Nephron (organoid): ENCODE data around the gene SND1.

Experiments
- H3K27ac Mint-ChIP-seq, 3 experiments: 2 replicates each; pipeline ENCODE4 v1.8.0; 2020; ENCODE audit warnings: mixed read lengths in 3 of 3, mild to moderate bottlenecking in 2 of 3, moderate library complexity in 1 of 3
- H3K27me3 Mint-ChIP-seq: 2 replicates; pipeline ENCODE4 v1.8.0; 2021; ENCODE audit warnings: low read depth, mild to moderate bottlenecking, moderate library complexity, mixed read lengths
- H3K36me3 Mint-ChIP-seq: 2 replicates; pipeline ENCODE4 v1.8.0; 2020; ENCODE audit warnings: low read depth, mixed read lengths
- H3K4me1 Mint-ChIP-seq: 2 replicates; pipeline ENCODE4 v1.8.0; 2020; ENCODE audit warnings: mixed read lengths
- H3K4me3 Mint-ChIP-seq, 3 experiments: 2 replicates each; pipeline ENCODE4 v1.8.0; 2020; ENCODE audit warnings: mild to moderate bottlenecking in 3 of 3, mixed read lengths in 3 of 3, moderate library complexity in 2 of 3
- H3K9me3 Mint-ChIP-seq: 2 replicates; pipeline ENCODE4 v1.8.0; 2020; ENCODE audit warnings: mixed read lengths
- CTCF ChIP-seq, 3 experiments: fragments of 200-600 bp; sonication (generic); IDR thresholded peaks; one replicate each; pipeline ENCODE4 v1.5.0; 2021; ENCODE audit warnings: antibody characterized with exemption in 3 of 3; ENCODE audit not compliant: unreplicated experiment in 3 of 3

SND1 gene

GRCh38 chr7:127854383-127854782 lies 202.4 kb downstream of the SND1 start:
- Mint-ChIP-seq H3K27ac (no peak overlapping the region), H3K4me3 (no peak overlapping the region), H3K4me1 (peaks cover 30% of the 10 kb centered on the region), H3K9me3 (no peaks in the 10 kb centered on the region), H3K27me3 (no peaks in the 10 kb centered on the region), H3K36me3 (peaks cover 9% of the 10 kb centered on the region)
- TF ChIP-seq CTCF (IDR thresholded peaks at IDR 0.05; ENCODE audit: unreplicated experiment in 3 of 3): no peak

GRCh38 chr7:127857464-127857841 lies 205.5 kb downstream of the SND1 start:
- H3K9me3 Mint-ChIP-seq: no peaks in the 10 kb centered on the region
- no peak for TF ChIP-seq CTCF (IDR thresholded peaks at IDR 0.05; ENCODE audit: unreplicated experiment in 3 of 3)
- no peak overlapping the region for H3K27ac Mint-ChIP-seq
- H3K4me3 Mint-ChIP-seq: no peak overlapping the region
- H3K4me1 Mint-ChIP-seq: peaks cover 22% of the 10 kb centered on the region
- H3K27me3 Mint-ChIP-seq: no peaks in the 10 kb centered on the region
- peaks cover 3% of the 10 kb centered on the region for H3K36me3 Mint-ChIP-seq

GRCh38 chr7:127858091-127858914 lies 206.3 kb downstream of the SND1 start:
- no peak for TF ChIP-seq CTCF (IDR thresholded peaks at IDR 0.05; ENCODE audit: unreplicated experiment in 3 of 3)
- Mint-ChIP-seq H3K4me1 (peaks cover 30% of the 10 kb centered on the region), H3K36me3 (peaks cover 3% of the 10 kb centered on the region), H3K4me3 (no peak overlapping the region), H3K27ac (no peak overlapping the region), H3K27me3 (no peaks in the 10 kb centered on the region), H3K9me3 (no peaks in the 10 kb centered on the region)

GRCh38 chr7:127858915-127859189 lies 206.9 kb downstream of the SND1 start:
- peaks cover 3% of the 10 kb centered on the region for H3K36me3 Mint-ChIP-seq
- peaks cover 35% of the 10 kb centered on the region for H3K4me1 Mint-ChIP-seq
- no peak overlapping the region for H3K27ac Mint-ChIP-seq
- H3K27me3 Mint-ChIP-seq: no peaks in the 10 kb centered on the region
- no peaks in the 10 kb centered on the region for H3K9me3 Mint-ChIP-seq
- TF ChIP-seq CTCF (IDR thresholded peaks at IDR 0.05; ENCODE audit: unreplicated experiment in 3 of 3): no peak
- H3K4me3 Mint-ChIP-seq: no peak overlapping the region

- Mint-ChIP-seq H3K4me1 (peaks cover 37% of the 10 kb centered on the region), H3K27ac (no peak overlapping the region), H3K27me3 (no peaks in the 10 kb centered on the region), H3K9me3 (no peaks in the 10 kb centered on the region), H3K36me3 (peaks cover 3% of the 10 kb centered on the region), H3K4me3 (no peak overlapping the region)
- TF ChIP-seq CTCF (IDR thresholded peaks at IDR 0.05; ENCODE audit: unreplicated experiment in 3 of 3): no peak
Observed at GRCh38 chr7:127859330-127859729, 207.3 kb downstream of the SND1 start.

- Mint-ChIP-seq H3K36me3 (peaks cover 12% of the 10 kb centered on the region), H3K9me3 (no peaks in the 10 kb centered on the region)
Observed at GRCh38 chr7:127862525-127862924, 210.5 kb downstream of the SND1 start.

More at GRCh38 chr7:127862525-127862924, 210.5 kb downstream of the SND1 start:
- no peak for TF ChIP-seq CTCF (IDR thresholded peaks at IDR 0.05; ENCODE audit: unreplicated experiment in 3 of 3)
- H3K4me3 Mint-ChIP-seq: no peak overlapping the region
- peak overlapping the region in 2 of 3 experiments; percentile 6 to 68 for H3K27ac Mint-ChIP-seq
- no peaks in the 10 kb centered on the region for H3K27me3 Mint-ChIP-seq
- peaks cover 42% of the 10 kb centered on the region for H3K4me1 Mint-ChIP-seq
